HK-2 (cell line): ENCODE results near the gene TIMM17A.
"Not testable (repeated sequence)": the region's sequence is repeated elsewhere in the genome, so short reads cannot be mapped to it uniquely, and the experiment has no call there.

Experiments
- DNase-seq: peaks from one replicate; pipeline ENCODE4 v3.0.0-alpha.2; 2018; ENCODE audit not compliant: unreplicated experiment

The TIMM17A gene

GRCh38 chr1:202016022-202016810 lies 60.9 kb downstream of the TIMM17A start:
- no peak for DNase-seq

GRCh38 chr1:202016811-202017748 lies 61.8 kb downstream of the TIMM17A start:
- no peak for DNase-seq

DNA sequence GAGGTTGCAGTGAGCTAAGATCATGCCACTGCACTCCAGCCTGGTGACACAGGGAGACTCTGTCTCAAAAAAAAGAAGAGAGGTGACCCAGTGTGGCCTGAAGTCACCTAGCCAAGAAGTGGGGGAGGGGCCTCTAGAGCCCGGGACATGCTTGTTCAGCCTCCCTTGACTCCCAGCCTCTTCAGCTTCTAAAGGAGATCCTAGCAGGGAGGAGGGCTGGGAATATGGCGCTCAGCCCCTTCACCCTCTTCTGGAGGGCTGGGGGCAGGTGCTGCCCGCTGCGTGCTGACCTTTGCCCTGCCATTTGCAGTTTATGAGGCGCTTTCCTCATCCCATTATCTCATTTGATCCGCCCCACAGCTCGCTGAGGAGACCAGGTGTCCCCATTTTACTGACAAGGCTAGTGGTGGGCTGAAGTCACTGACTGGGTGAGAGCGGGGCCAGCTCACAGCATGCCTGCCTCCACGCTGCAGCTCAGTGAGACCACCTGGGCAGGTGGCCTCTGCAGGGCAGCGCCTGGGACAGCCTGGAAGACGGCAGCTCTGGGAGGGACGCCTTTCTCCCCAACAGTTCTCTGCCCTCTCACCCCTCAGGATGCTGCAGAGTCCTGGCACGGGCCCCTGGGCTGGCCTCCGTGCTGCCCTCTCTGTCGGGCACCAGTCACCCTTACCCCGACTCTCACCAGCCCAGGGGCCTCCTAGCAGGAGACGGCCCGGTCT lies 62.6 kb downstream of the TIMM17A start:
- DNase-seq, result no peak

DNA sequence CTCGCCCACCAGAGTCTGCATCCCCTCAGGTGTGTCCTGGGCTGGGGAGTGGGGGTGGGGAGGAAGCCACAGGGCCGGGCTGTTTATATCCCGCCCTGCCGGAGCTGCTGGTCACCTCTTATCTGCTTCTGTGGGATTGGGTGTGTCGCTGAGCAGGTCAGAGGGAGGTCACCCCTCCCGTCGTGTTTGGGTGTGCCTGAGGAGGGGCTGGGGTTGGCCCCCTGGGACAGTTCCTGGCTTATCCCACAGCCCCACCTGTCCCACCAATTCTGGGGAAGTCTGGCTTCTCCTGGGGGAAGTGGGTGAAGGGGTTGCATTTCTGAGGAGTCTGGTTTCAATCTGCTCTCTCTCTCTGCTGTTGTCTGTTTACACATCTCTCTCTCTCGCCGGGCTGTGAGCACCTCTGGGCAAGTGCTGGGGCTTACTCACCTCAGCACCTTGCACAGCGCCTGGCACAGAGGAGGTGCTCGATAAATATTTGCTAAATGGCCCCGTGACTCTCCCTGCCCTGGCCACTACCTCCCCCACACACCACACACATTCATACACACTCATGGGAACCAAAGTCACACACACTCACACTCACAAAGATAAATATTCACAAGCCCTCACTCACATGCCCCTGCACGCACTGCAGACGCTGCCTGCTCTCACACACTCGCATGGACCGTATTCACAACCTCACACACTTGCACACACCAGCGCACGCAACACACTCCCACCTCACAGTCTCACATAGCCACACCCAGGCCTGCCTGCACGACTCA lies 63.3 kb downstream of the TIMM17A start:
- peak; percentile 57 for DNase-seq

GRCh38 chr1:202019235-202019558 lies 63.9 kb downstream of the TIMM17A start:
- not testable (repeated sequence) for DNase-seq
